IgD-negative memory B cell (primary cell): ENCODE data around the gene TSPAN11. TPM values are rescaled to one million over a fixed set of nuclear protein-coding genes. Genes with fewer than 3 reads are reported as not detected.

ENCODE experiments used
- H3K27ac Mint-ChIP-seq, 3 donors: one replicate each; pipeline ENCODE4 v1.8.0; 2020 to 2022; ENCODE audit warnings: mild to moderate bottlenecking in 3 of 3, mixed read lengths in 3 of 3, moderate library complexity in 1 of 3
- H3K27me3 Mint-ChIP-seq: one replicate; pipeline ENCODE4 v1.8.0; 2021; ENCODE audit warnings: mixed read lengths
- H3K36me3 Mint-ChIP-seq: one replicate; pipeline ENCODE4 v1.8.0; 2020; ENCODE audit warnings: mild to moderate bottlenecking, mixed read lengths
- H3K4me1 Mint-ChIP-seq, 3 donors: one replicate each; pipeline ENCODE4 v1.8.0; 2020 to 2022; ENCODE audit warnings: mixed read lengths in 3 of 3, mild to moderate bottlenecking in 1 of 3
- H3K4me3 Mint-ChIP-seq, 4 donors: one replicate each; pipeline ENCODE4 v1.8.0; 2020 to 2022; ENCODE audit warnings: mild to moderate bottlenecking in 4 of 4, mixed read lengths in 4 of 4, moderate library complexity in 3 of 4
- H3K9me3 Mint-ChIP-seq, 3 donors: one replicate each; pipeline ENCODE4 v1.8.0; 2020 to 2021; ENCODE audit warnings: mixed read lengths in 3 of 3, mild to moderate bottlenecking in 1 of 3
- polyA plus RNA-seq: library from polyadenylated mRNA; unstranded; fragments of 300-500 nt; fragmentation: Illumina TruSeq; gene quantifications from one replicate; pipeline ENCODE4 v1.2.3, GENCODE V29; 2021

TSPAN11 gene
- polyA plus RNA-seq, 1 donor from 2014 or later, result not detected

GRCh38 chr12:30992381-30992780 lies 65.8 kb downstream of the TSPAN11 start:
- no peak overlapping the region for H3K4me3 Mint-ChIP-seq
- H3K36me3 Mint-ChIP-seq, result no peaks in the 10 kb centered on the region
- no peaks in the 10 kb centered on the region for H3K4me1 Mint-ChIP-seq
- no peak overlapping the region for H3K27ac Mint-ChIP-seq
- H3K9me3 Mint-ChIP-seq, result no peaks in the 10 kb centered on the region
- no peaks in the 10 kb centered on the region for H3K27me3 Mint-ChIP-seq

- Mint-ChIP-seq H3K27me3 (no peaks in the 10 kb centered on the region), H3K9me3 (no peaks in the 10 kb centered on the region), H3K36me3 (no peaks in the 10 kb centered on the region), H3K27ac (no peak overlapping the region), H3K4me3 (no peak overlapping the region), H3K4me1 (no peaks in the 10 kb centered on the region)
These were observed 67.2 kb downstream of the TSPAN11 start for GRCh38 chr12:30993766-30994165.

GRCh38 chr12:30994274-30994673 lies 67.7 kb downstream of the TSPAN11 start:
- no peaks in the 10 kb centered on the region for H3K9me3 Mint-ChIP-seq
- no peak overlapping the region for H3K4me3 Mint-ChIP-seq
- H3K27ac Mint-ChIP-seq, result no peak overlapping the region
- no peaks in the 10 kb centered on the region for H3K4me1 Mint-ChIP-seq
- no peaks in the 10 kb centered on the region for H3K27me3 Mint-ChIP-seq
- no peaks in the 10 kb centered on the region for H3K36me3 Mint-ChIP-seq

GRCh38 chr12:30996255-30996654 lies 69.7 kb downstream of the TSPAN11 start:
- no peaks in the 10 kb centered on the region for H3K36me3 Mint-ChIP-seq
- H3K4me1 Mint-ChIP-seq, result no peaks in the 10 kb centered on the region
- H3K9me3 Mint-ChIP-seq, result no peaks in the 10 kb centered on the region
- H3K27ac Mint-ChIP-seq, result peak overlapping the region in 1 of 3 donors; percentile 64
- H3K4me3 Mint-ChIP-seq, result no peak overlapping the region
- no peaks in the 10 kb centered on the region for H3K27me3 Mint-ChIP-seq

GRCh38 chr12:30996752-30997151 lies 70.2 kb downstream of the TSPAN11 start:
- Mint-ChIP-seq H3K36me3 (no peaks in the 10 kb centered on the region), H3K9me3 (no peaks in the 10 kb centered on the region), H3K4me1 (no peaks in the 10 kb centered on the region), H3K27me3 (no peaks in the 10 kb centered on the region), H3K4me3 (no peak overlapping the region), H3K27ac (no peak overlapping the region)

GRCh38 chr12:30997685-30998440 lies 71.3 kb downstream of the TSPAN11 start:
- Mint-ChIP-seq H3K27me3 (no peaks in the 10 kb centered on the region), H3K4me3 (no peak overlapping the region), H3K27ac (no peak overlapping the region), H3K9me3 (no peaks in the 10 kb centered on the region), H3K4me1 (no peaks in the 10 kb centered on the region), H3K36me3 (no peaks in the 10 kb centered on the region)

GRCh38 chr12:30999011-30999410 lies 72.5 kb downstream of the TSPAN11 start:
- Mint-ChIP-seq H3K4me3 (no peak overlapping the region), H3K36me3 (no peaks in the 10 kb centered on the region), H3K9me3 (no peaks in the 10 kb centered on the region), H3K4me1 (no peaks in the 10 kb centered on the region), H3K27ac (no peak overlapping the region), H3K27me3 (no peaks in the 10 kb centered on the region)

- Mint-ChIP-seq H3K27me3 (no peaks in the 10 kb centered on the region), H3K4me3 (no peak overlapping the region), H3K9me3 (no peaks in the 10 kb centered on the region), H3K4me1 (no peaks in the 10 kb centered on the region), H3K36me3 (no peaks in the 10 kb centered on the region), H3K27ac (no peak overlapping the region)
These were observed 73.2 kb downstream of the TSPAN11 start for GRCh38 chr12:30999723-31000122.

GRCh38 chr12:31000751-31001150 lies 74.2 kb downstream of the TSPAN11 start:
- Mint-ChIP-seq H3K9me3 (no peaks in the 10 kb centered on the region), H3K36me3 (no peaks in the 10 kb centered on the region), H3K4me3 (no peak overlapping the region), H3K27me3 (peaks cover under 1% of the 10 kb centered on the region), H3K27ac (no peak overlapping the region), H3K4me1 (no peaks in the 10 kb centered on the region)

GRCh38 chr12:31001581-31002360 lies 75.2 kb downstream of the TSPAN11 start:
- Mint-ChIP-seq H3K9me3 (no peaks in the 10 kb centered on the region), H3K27ac (no peak overlapping the region), H3K36me3 (no peaks in the 10 kb centered on the region), H3K27me3 (peaks cover 2% of the 10 kb centered on the region), H3K4me1 (no peaks in the 10 kb centered on the region), H3K4me3 (no peak overlapping the region)

- no peaks in the 10 kb centered on the region for H3K9me3 Mint-ChIP-seq
- H3K4me3 Mint-ChIP-seq, result no peak overlapping the region
- no peaks in the 10 kb centered on the region for H3K4me1 Mint-ChIP-seq
- no peak overlapping the region for H3K27ac Mint-ChIP-seq
- H3K27me3 Mint-ChIP-seq, result peaks cover 2% of the 10 kb centered on the region
- H3K36me3 Mint-ChIP-seq, result no peaks in the 10 kb centered on the region
These were observed 75.8 kb downstream of the TSPAN11 start for GRCh38 chr12:31002361-31002725.

GRCh38 chr12:31002999-31003398 lies 76.5 kb downstream of the TSPAN11 start:
- Mint-ChIP-seq H3K36me3 (no peaks in the 10 kb centered on the region), H3K9me3 (no peaks in the 10 kb centered on the region), H3K27ac (no peak overlapping the region), H3K27me3 (peaks cover 2% of the 10 kb centered on the region), H3K4me1 (no peaks in the 10 kb centered on the region), H3K4me3 (no peak overlapping the region)

GRCh38 chr12:31003861-31004640 lies 77.5 kb downstream of the TSPAN11 start:
- no peaks in the 10 kb centered on the region for H3K9me3 Mint-ChIP-seq
- H3K27me3 Mint-ChIP-seq, result peaks cover 2% of the 10 kb centered on the region
- no peaks in the 10 kb centered on the region for H3K4me1 Mint-ChIP-seq
- peak overlapping the region in 1 of 4 donors; percentile 73 for H3K4me3 Mint-ChIP-seq
- H3K27ac Mint-ChIP-seq, result no peak overlapping the region
- no peaks in the 10 kb centered on the region for H3K36me3 Mint-ChIP-seq

- Mint-ChIP-seq H3K4me3 (peak overlapping the region in 1 of 4 donors; percentile 73), H3K4me1 (no peaks in the 10 kb centered on the region), H3K27me3 (peaks cover 2% of the 10 kb centered on the region), H3K9me3 (no peaks in the 10 kb centered on the region), H3K36me3 (no peaks in the 10 kb centered on the region), H3K27ac (no peak overlapping the region)
These were observed 78.1 kb downstream of the TSPAN11 start for GRCh38 chr12:31004666-31005065.

GRCh38 chr12:31005256-31005943 lies 78.9 kb downstream of the TSPAN11 start:
- Mint-ChIP-seq H3K27me3 (peaks cover 2% of the 10 kb centered on the region), H3K4me1 (no peaks in the 10 kb centered on the region), H3K4me3 (no peak overlapping the region), H3K36me3 (no peaks in the 10 kb centered on the region), H3K27ac (no peak overlapping the region), H3K9me3 (no peaks in the 10 kb centered on the region)
